ENCODE results near the gene CALM1. TPM values are rescaled to one million over a fixed set of nuclear protein-coding genes. Genes with fewer than 3 reads are reported as not detected.

The CALM1 gene
- total and polyA plus RNA-seq, 3 donors from 2014 or later, result 379 to 526 (median 428) TPM

- no peaks in the 10 kb centered on the region for H3K9me3 ChIP-seq
- H3K27me3 ChIP-seq, result no peaks in the 10 kb centered on the region
- H3K4me3 ChIP-seq, result no peak overlapping the region
- WGBS, 2 donors, result 84 to 91% methylated on average over 8 of the region's 8 CpGs
- TF ChIP-seq CTCF (IDR thresholded peaks at IDR 0.05), result no peak
- no peak for TF ChIP-seq POLR2A (IDR thresholded peaks at IDR 0.05)
- no peaks in the 10 kb centered on the region for H3K4me1 ChIP-seq
- DNase-seq, result no peak
- intact Hi-C loops (cut with DNase I; ENCODE audit: low total_unique reads), result no loop called here
- H3K27ac ChIP-seq, result no peak overlapping the region
- H3K36me3 ChIP-seq (ENCODE audit: low read depth, missing control alignments), result no peaks in the 10 kb centered on the region
These were observed 41.0 kb upstream of the CALM1 start for GRCh38 chr14:90355540-90356518.

GRCh38 chr14:90356925-90357324 lies 39.9 kb upstream of the CALM1 start:
- TF ChIP-seq POLR2A (IDR thresholded peaks at IDR 0.05) (no peak), CTCF (IDR thresholded peaks at IDR 0.05) (no peak)
- H3K27ac ChIP-seq, result no peak overlapping the region

GRCh38 chr14:90358359-90358758 lies 38.5 kb upstream of the CALM1 start:
- TF ChIP-seq CTCF (IDR thresholded peaks at IDR 0.05) (no peak), POLR2A (IDR thresholded peaks at IDR 0.05) (no peak)
- intact Hi-C loops (cut with DNase I; ENCODE audit: low total_unique reads), result no loop called here
- Histone ChIP-seq H3K27me3 (no peaks in the 10 kb centered on the region), H3K4me3 (no peak overlapping the region), H3K4me1 (no peaks in the 10 kb centered on the region), H3K36me3 (ENCODE audit: low read depth, missing control alignments) (no peaks in the 10 kb centered on the region), H3K27ac (no peak overlapping the region), H3K9me3 (no peaks in the 10 kb centered on the region)
- WGBS, 2 donors, result 82 to 84% methylated on average over 4 of the region's 4 CpGs
- no peak for DNase-seq

More at GRCh38 chr14:90356925-90357324, 39.9 kb upstream of the CALM1 start:
- intact Hi-C loops (cut with DNase I; ENCODE audit: low total_unique reads), result no loop called here
- Histone ChIP-seq H3K36me3 (ENCODE audit: low read depth, missing control alignments) (no peaks in the 10 kb centered on the region), H3K4me1 (no peaks in the 10 kb centered on the region), H3K4me3 (no peak overlapping the region), H3K27me3 (no peaks in the 10 kb centered on the region), H3K9me3 (no peaks in the 10 kb centered on the region)
- 77 to 80% methylated on average over 1 of the region's 1 CpG for WGBS, 2 donors
- no peak for DNase-seq

DNA sequence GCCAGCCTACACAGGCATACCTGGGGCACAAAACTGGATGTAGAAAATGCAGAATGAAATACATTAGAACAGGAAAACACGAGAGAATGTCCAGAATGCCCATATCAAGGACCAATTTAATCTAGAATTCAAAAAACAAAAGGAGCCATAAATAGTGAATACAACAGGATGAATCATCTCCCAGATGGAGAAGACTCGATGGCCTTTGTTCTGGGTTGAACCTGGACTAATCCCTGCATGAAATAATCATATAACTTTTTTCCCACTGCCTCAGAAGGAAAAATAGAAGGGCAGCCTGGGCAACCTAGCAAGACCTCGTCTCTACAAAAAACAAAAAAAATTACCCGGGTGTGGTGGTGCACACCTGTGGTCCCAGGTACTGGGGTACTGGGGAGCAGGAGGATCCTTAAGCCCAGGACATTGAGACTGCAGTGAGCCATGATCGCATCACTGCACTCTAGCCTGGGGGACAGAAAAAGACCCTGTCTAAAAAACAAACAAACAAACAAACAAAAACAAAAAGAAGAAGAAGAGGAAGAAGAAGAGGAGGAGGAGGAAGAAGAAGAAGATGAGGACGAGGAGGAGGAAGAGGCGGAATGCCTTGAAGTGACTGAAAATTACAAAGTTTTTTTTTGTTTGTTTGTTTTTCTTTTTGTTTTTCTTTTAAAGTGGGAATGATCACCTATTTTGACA lies 34.8 kb upstream of the CALM1 start:
- Histone ChIP-seq H3K36me3 (ENCODE audit: low read depth, missing control alignments) (no peaks in the 10 kb centered on the region), H3K4me1 (no peaks in the 10 kb centered on the region), H3K4me3 (no peak overlapping the region), H3K27me3 (no peaks in the 10 kb centered on the region), H3K9me3 (no peaks in the 10 kb centered on the region), H3K27ac (no peak overlapping the region)
- WGBS, 2 donors, result 84 to 87% methylated on average over 7 of the region's 7 CpGs
- TF ChIP-seq POLR2A (IDR thresholded peaks at IDR 0.05), result no peak
- TF ChIP-seq CTCF (IDR thresholded peaks at IDR 0.05), result no peak
- intact Hi-C loops (cut with DNase I; ENCODE audit: low total_unique reads), result no loop called here
- DNase-seq, result no peak

Data from testis (tissue), 3 donors.